HG02870 (cell line): ENCODE measurements around the gene LAMC2.
"Not testable (repeated sequence)": the region's sequence is repeated elsewhere in the genome, so short reads cannot be mapped to it uniquely, and the experiment has no call there.

ENCODE experiments used
- ATAC-seq: cut with Tn5 transposase; IDR thresholded peaks from one replicate; pipeline ENCODE4 v1.9.1; 2021; ENCODE audit warnings: mild to moderate bottlenecking, moderate library complexity; ENCODE audit not compliant: unreplicated experiment

Gene LAMC2

DNA sequence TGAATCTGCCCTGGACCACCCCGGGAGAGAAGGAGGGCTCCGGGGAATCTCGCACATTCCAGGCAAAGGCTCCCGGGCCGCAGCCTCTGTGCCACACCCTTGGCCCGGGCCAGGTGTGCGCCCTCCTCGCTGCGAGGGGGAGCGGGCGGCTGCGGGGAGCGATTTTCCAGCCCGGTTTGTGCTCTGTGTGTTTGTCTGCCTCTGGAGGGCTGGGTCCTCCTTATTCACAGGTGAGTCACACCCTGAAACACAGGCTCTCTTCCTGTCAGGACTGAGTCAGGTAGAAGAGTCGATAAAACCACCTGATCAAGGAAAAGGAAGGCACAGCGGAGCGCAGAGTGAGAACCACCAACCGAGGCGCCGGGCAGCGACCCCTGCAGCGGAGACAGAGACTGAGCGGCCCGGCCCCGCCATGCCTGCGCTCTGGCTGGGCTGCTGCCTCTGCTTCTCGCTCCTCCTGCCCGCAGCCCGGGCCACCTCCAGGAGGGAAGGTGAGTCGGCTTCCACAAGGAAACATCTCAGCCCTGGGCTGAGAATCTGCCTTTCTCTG lies at the start of gene LAMC2:
TSS of gene LAMC2 (plus strand) at position 324 of the 550 bp plus-strand sequence. CDS start at position 413, 89 bp downstream.
- no peak for ATAC-seq

DNA sequence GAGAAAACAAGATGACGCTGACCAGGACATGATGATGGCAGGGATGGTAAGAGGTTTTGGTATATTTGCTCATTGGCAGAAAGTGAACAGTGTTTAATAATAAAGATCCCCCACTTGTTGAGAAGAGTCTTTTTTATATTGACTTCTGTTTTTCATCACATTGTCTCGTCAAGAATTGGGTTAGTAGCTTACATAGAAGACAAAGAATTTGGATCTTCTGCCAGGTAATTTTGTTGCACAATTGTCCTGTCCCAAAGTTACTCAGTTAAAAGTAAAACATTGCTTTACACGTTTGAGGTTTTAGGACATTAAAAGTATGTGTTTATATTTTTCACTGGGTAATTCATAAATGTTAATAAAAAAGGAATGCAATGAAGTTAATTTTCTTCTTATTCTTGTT lies 48.3 kb upstream of the LAMC2 start:
- ATAC-seq = no peak

DNA sequence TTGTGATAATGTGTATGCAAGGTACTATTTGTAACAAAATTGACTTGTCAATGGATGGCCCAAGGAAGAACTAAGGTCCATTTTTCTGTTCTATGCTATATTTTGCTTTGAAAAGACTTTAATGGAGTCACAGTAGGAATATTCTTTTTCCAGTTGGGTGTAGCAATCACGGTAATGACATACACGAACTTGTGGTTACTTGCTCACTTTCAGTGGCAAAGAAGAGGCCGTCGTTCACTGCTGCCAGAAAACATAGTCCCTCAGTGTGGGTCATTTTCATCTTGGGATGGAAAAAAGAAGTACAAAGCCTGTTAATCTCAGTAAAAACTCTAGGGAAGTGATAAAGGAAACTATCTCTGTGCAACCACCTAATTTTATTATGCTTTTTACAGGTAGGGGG lies 47.8 kb upstream of the LAMC2 start:
- no peak for ATAC-seq

DNA sequence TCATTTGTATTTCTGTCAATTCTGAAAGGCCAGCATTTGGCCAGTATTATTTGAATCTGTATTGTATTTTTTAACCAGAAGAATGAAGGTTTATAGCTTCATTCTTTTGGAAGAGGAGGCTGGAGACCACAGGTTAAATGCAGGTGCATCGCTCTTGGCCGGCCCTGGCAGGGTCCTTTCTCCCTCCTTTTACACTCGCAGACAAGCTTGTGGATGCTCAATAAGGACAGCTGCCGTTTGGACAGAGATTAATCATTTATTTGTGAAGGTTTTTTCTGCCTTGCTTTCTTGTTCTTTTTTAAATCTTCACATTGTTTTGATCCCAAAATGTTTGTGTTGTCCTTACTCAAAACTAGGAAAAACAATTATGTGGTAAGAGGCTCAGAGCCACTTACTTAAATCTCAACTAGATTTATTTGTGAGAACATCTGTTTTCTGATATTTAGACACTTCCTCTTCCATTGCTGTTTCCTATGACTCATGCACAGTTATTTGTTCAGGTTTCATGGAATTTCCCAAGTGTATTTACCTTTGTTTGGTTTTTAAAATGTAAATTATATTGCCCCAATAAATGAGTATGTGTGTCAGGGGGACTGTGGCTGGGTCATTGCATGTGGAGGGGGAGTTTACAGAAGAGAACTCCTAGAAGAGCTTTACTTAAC lies 46.7 kb upstream of the LAMC2 start:
- ATAC-seq = no peak

DNA sequence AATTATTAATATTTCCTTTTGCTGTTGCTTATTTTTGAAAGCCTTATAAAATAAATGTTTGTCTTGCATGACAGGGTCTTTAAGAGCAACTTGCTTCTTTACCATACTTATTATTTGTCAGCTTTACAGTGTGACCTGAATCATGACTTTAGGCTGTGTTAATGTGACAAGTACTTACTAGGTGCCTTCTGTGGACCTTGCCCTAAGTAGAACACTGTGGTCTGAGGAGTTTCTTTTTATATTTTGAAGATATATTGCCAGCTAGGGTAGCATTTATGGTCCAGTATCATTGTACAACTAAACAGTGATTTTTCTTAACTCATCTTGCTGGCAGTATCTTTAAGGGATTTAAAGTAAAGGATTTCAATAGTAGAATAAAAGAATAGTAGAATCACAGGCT lies 45.4 kb upstream of the LAMC2 start:
- ATAC-seq = no peak

DNA sequence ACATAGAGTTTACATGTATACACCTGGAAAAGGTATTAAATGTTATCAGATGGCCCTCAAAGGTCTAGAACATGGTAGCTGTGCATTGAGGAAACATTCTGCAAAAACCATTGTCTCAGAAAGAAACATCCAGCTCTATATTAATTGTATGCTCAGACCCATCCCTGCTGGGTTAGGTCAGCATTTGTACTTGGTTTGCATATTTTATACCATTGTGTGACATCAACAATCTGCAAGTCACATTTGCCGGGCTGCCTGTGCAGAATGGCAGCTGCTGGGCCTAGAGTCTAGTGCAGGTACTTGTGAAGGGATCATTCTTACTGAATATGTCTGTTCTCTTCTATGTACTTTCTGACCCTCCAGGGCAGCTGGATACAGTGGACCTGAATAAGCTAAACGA lies 43.9 kb upstream of the LAMC2 start:
- ATAC-seq = no peak

DNA sequence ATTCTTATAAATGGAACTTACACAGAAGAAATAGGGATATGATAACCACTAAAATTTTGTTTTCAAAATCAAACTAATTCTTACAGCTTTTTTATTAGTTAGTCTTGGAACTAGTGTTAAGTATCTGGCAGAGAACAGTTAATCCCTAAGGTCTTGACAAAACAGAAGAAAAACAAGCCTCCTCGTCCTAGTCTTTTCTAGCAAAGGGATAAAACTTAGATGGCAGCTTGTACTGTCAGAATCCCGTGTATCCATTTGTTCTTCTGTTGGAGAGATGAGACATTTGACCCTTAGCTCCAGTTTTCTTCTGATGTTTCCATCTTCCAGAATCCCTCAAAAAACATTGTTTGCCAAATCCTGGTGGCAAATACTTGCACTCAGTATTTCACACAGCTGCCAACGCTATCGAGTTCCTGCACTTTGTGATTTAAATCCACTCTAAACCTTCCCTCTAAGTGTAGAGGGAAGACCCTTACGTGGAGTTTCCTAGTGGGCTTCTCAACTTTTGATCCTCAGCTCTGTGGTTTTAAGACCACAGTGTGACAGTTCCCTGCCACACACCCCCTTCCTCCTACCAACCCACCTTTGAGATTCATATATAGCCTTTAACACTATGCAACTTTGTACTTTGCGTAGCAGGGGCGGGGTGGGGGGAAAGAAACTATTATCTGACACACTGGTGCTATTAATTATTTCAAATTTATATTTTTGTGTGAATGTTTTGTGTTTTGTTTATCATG lies 42.3 kb upstream of the LAMC2 start:
- no peak for ATAC-seq

DNA sequence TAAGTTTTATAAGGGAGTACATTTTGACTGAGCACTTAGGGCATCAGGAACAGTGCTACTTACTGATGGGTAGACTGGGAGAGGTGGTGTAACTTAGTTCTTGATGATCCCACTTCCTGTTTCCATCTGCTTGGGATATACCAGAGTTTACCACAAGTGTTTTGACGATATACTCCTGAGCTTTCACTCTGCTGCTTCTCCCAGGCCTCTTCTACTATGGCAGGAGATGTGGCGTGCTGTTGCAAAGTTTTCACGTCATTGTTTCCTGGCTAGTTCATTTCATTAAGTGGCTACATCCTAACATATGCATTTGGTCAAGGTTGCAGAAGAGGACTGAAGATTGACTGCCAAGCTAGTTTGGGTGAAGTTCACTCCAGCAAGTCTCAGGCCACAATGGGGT lies 41.3 kb upstream of the LAMC2 start:
- no peak for ATAC-seq

DNA sequence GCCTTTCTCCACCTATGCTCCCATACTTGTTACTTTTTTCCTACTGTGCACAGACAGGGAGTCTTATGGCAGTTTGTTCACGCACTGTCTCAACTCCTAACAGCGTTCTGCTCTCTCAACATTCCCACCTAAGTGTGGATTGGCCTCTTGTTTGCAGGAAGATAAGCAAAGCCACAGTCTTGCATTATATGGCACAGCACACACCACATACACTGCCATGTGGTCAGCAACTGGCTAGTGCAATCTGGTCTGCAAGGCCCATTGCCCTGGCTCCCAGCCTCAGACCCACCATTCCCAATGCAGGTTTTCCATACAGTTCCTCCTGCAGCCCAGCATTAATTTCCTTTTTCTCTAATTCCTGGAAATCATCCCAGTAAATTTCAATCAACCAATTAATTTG lies 38.3 kb upstream of the LAMC2 start:
- ATAC-seq = no peak

DNA sequence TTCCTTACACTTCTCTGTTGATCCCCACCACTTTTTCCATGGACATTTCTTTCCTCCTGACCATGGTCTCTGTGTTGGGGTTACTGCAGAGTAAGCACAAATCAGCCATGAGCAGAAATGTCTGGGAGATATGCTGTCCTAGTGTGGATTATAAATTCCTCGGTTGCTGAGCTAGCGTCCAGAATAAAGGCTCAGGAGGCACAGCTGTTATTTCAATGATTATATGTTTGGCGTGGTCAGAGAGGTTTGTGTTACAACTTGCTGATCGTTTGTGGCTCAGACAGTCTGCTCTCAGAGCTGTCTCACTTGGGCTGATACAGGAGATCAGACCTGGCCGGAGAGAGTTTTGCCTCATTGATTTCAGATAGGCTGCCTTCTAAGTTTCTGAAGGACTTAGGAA lies 37.5 kb upstream of the LAMC2 start:
- no peak for ATAC-seq

DNA sequence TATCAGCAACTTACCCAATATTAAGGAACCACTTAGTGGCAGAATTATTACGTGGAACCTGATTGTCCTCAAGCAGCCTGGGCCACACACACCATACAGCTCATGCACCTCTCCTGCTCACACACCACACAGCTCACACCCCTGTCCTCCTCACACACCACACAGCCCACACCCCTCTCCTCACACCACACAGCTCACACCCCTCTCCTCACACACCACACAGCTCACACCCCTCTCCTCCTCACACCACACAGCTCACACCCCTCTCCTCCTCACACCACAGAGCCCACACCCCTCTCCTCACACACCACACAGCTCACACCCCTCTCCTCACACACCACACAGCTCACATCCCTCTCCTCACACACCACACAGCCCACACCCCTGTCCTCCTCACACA lies 36.8 kb upstream of the LAMC2 start:
- no peak for ATAC-seq

DNA sequence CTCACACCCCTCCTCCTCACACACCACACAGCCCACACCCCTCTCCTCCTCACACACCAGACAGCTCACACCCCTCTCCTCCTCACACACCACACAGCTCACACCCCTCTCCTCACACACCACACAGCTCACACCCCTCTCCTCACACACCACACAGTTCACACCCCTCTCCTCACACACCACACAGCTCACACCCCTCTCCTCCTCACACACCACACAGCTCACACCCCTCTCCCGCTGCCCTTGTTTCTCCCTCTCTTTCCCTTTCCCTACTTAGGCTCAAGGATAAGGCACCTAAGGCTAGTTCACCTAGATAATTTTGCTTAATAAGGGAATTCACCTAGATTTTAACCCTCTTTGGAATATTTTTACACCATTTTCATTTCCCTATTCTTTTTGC lies 36.0 kb upstream of the LAMC2 start:
- ATAC-seq = not testable (repeated sequence)

DNA sequence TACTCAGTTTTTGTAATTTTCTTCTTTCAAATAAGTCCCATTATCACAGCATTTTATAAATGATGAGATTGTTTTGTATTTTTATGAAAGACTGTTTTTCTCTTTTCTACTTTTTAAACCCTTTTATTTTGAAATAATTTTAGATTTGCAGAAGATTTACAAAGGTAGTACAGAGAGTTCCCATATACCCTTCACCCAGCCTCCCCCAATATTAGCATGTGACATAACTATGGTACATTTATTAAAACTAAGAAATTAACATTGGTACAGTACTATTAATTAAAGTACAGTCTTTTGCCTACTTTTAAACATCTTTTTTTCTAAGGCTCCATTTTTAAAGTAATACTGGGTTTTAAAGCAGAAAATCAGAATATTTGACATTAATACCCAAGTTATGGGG lies 35.6 kb upstream of the LAMC2 start:
- ATAC-seq = no peak

DNA sequence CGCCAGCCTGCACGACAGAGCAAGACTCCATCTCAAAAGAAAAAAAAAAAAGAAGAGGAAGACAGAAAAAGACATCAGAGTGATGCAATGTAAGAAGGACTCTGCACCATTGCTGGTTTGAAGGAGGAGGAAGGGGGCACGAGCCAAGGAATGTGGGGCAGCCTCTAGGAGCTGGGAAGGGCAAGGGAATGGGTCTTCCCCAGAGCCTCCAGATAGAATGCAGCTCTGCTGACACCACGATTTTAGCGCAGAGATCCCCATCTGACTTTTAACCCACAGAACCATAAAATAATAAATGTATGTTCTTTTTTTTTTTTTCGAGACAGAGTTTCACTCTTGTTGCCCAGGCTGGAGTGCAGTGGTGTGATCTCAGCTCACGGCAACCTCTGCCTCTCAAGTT lies 33.9 kb upstream of the LAMC2 start:
- no peak for ATAC-seq

DNA sequence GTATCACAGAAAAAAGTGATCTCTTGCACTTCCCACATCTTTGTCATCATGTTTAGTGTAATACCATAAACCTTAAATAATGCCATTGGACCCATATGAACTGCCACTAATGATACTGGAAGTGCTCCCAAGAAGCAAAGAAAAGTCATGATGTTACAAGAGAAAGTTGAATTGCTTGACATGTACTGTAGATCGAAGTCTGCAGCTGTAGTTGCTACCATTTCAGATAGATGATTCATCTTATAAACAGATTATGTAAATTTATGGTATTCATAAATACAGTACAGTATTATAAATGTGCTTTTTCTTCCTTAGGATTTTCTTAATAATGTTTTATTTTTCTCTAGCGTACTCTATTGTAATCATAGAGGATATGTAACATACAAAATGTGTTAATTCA lies 30.1 kb upstream of the LAMC2 start:
- no peak for ATAC-seq

DNA sequence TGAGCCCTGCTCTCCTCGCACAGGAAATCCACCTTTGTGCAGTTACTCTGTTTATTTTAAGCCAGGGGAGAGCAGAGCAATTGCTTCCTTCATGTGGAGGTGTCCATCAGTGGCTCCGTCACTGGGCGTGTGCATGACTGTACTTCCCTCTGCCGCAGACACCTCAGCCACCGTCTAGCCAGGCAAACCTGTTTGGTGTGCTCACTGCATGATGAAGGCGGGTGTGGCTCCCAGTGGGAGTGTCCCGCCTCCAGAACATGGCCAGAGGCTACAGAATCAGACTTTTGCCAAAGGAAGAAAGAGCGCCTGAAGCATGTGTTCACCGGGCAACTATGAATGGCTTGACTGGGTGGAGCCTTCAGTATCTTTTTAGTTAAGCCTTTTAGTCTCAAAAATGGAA lies 26.1 kb upstream of the LAMC2 start:
- no peak for ATAC-seq

DNA sequence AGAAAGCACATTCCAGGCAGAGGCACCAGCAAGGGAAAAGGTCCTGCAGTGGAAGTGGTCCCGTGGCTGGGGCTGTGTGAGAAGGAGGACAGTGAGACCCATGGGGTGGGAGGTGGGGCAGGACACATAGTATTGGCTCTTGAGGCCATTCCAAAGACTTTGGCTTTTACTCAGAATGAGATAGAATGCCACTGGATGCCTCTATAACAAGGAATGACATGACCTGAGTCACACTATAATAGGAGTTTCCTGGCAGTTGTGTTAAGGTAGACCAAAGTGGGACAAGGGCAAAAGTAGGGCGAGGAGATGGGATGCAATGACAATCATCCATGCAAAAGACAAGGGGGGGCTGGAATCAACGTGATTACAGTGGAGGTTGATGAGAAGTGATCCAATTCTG lies 24.7 kb upstream of the LAMC2 start:
- no peak for ATAC-seq

DNA sequence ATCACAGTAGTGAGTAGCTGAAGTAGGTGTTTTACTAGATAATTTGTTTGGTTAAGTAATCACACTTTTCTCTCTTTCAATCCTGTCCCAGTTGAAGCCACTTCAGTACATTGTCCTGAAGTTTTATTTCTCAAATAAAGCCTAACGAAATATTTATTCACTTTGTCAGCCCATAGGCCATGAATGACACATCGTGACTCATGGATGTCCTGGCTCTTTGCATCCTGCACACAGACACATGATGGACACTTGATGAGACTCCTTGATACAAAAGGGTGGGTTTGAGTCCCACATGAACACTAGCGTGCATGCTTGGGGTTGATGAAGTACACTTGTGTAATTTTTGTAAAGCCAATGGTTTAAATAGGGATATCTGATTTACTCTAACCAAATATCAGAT lies 22.7 kb upstream of the LAMC2 start:
- ATAC-seq = no peak

DNA sequence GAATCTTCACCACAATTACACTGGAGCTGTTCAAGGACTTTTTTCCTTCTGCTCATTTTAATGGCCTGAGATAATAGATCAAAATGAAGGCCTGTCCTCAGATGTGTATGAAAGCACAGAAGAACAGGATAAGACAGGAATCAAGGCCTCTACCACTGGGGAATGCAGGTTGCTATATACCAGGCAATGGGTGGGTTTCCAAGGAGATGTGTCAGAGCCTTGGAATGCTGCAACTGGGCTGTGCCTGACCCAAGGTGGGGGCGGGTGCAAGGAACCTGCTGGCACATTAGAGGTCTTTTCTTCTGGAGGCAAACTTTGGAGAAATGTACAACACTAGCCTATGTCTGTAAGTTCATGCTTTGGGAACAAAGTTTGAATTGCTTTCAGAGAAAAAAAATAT lies 21.7 kb upstream of the LAMC2 start:
- no peak for ATAC-seq

DNA sequence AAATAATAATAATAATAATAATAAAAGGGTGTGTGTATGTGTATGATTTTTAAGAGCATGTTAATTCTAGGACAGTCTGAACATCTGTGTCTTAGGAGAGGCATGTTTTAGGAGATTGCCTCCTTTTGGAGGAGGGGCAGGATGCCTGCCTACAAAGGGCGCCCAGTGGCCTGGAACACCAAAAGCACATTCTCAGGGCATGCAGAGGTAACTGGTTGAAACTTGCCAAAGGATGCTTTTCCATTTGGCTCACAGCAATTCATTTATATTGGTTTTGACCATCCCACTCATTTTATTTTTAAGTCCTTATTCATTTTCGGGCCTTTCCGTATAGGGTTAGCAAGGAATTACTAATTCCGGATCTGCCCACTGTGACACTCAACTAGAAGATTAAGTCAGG lies 21.1 kb upstream of the LAMC2 start:
- no peak for ATAC-seq

DNA sequence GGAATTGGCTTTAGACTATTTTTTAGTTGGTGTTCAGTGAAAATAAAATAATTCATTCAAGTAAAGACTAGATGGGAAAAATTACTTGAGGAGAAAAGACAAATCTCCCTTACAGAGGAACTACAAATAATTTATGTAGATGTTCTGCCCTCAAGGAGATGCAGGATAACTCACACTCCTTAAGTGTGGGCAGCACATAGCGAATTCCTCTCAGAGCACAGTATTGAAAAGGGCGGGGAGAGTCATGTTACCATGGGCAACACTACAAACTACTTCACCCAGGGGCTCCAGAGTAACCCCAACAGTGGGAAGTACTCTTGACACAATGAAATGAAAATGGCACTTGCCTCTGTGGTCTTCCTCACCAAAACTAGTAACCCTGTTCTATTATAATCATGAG lies 20.6 kb upstream of the LAMC2 start:
- no peak for ATAC-seq

DNA sequence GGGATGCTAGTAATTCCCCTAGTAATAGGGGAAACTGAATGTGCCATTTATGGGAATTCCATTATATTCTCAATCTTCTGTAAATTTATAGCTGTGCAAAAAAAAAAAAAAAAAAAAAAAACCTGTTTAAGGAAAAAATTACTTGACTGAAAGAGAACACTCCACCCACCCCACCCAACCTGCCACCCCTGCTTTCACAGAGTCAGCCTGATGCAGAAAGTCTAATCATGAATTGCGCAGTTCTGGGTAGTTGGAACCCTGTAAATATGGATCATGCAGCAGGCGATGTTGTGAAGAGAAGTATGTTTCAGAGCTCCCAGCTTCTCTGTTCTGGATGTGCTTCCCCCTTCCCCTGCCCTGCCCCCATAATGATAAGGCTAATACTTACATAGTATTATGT lies 19.6 kb upstream of the LAMC2 start:
- ATAC-seq = no peak

DNA sequence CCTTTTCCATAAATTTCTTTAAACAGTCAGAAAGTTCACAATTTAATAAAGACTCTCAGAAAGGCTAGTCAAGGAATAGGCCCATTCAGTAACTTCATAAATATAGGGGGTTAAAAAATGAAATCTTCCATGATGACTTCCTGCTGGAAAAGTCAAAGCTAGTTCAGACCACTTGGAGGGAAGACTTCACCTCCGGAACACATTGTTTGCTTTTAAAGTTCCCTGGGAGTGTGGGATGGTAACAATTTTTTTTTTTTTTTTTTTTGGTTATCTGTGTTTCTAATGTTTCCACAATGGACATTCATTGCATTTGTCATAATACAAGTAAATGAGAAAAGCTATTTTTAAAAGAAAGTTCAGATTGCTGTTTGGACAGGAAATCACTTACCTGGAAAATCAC lies 18.4 kb upstream of the LAMC2 start:
- no peak for ATAC-seq
